ENCODE measurements around the gene SMIM38.

The SMIM38 gene

GRCh38 chr11:69155302-69156234 is at the start of gene SMIM38:
Gene SMIM38, plus strand, starts transcription at chr11:69155935. Its CDS starts 1,912 bp downstream, at chr11:69157847.
- DNase-seq (ENCODE audit: low read depth in 2 of 2) = no peak

- DNase-seq (ENCODE audit: low read depth in 2 of 2) = no peak
Measured at GRCh38 chr11:69106031-69106811, 49.5 kb upstream of the SMIM38 start.

DNA sequence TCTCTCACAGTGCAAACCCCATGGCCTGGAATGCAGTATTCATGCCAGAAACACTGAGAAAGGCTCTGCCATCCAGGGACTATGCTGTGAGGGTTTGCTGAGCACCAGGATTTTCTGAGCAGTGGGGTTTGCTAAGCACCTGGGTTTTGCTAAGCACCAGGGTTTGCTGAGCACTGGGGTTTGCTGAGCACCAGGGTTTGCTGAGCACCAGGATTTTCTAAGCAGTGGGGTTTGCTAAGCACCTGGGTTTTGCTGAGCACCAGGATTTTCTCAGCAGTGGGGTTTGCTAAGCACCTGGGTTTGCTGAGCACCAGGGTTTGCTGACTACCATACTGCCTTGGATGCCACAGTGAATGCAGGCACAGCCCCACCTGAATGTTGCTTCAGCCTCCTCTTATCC is 48.3 kb upstream of the SMIM38 start:
- DNase-seq (ENCODE audit: low read depth in 2 of 2) = no peak

- DNase-seq (ENCODE audit: low read depth in 2 of 2) = no peak
Measured at GRCh38 chr11:69108030-69108429, 47.7 kb upstream of the SMIM38 start.

DNA sequence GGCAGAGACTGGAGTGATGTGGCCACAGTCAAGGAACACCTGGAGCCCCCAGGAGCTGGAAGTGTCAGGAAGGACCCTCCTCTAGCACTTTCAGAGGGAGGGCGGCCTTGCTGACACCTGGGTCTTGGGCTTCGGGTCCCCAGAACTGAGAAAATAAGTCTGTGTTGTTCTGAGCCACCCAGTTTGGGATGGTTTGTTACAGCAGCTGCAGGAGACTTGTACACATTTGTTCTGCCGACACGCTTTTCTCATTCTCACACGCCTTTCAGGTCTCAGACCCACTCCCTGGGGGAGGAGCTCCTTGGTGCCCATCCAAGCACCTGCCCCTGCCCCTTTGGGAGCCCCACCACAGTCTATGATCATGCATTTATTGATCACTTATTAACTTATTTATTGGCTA is 47.2 kb upstream of the SMIM38 start:
- DNase-seq (ENCODE audit: low read depth in 2 of 2) = no peak

- DNase-seq (ENCODE audit: low read depth in 2 of 2) = no peak
Measured at GRCh38 chr11:69109101-69109500, 46.6 kb upstream of the SMIM38 start.

DNA sequence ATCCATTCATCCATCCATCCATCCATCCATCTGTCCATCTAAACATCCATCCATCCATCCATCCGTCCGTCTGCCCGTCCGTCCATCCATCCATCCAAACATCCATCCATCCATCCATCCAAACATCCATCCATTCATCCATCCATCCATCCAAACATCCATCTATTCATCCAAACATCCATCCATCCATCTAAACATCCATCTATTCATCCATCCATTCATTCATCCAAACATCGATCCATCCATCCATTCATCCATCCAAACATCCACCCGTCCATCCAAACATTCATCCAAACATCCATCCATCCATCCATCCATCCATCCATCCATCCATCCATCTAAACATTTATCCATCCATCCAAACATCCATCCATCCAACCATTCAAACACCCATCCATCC is 45.3 kb upstream of the SMIM38 start:
- DNase-seq (ENCODE audit: low read depth in 2 of 2) = no peak

DNA sequence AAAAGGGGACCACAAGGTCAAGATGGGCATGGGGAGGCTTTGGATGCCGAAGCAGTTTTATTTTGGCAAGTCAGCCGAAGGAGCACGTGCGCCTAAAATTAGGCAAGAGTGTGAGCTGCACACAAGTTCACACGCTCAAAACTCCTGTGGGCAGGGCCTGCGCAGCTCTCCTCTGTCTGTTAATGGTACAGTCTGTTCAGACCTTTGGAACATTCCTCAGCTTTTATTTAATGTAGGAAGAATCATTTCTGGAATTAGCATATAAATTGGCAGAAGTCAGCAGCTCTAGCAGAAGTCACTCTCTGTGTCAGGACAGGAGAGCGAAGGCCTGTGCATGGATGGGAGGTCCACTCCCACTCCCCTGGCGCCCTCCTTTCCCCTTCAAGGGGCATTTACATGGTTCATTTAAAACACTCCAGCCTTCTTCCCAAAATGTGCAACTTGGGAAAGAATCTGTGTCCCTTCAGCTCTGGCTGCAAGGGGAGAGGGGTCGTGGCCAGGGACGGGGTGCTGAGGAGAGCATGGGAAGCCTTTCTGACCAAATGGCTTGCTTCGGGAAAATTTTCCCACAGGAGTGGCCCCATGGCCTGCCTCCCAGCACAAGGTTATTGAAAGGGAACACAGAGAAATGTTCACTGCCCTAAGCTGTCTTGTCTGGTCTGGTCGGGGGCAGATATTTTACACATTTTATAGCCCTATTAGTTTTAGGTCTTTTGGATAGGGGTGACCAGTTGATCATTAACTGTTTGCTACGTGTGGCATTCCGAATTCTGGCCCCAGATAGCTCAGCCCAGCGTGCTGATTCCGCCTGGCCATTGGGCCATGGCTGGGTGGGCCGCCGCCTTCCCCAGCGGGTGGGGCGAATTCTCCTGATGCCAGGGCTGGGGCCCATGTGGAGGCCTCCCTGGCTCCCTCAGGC is 43.9 kb upstream of the SMIM38 start:
- DNase-seq (ENCODE audit: low read depth in 2 of 2) = no peak

- no peak for DNase-seq (ENCODE audit: low read depth in 2 of 2)
Measured at GRCh38 chr11:69113226-69113625, 42.5 kb upstream of the SMIM38 start.

DNA sequence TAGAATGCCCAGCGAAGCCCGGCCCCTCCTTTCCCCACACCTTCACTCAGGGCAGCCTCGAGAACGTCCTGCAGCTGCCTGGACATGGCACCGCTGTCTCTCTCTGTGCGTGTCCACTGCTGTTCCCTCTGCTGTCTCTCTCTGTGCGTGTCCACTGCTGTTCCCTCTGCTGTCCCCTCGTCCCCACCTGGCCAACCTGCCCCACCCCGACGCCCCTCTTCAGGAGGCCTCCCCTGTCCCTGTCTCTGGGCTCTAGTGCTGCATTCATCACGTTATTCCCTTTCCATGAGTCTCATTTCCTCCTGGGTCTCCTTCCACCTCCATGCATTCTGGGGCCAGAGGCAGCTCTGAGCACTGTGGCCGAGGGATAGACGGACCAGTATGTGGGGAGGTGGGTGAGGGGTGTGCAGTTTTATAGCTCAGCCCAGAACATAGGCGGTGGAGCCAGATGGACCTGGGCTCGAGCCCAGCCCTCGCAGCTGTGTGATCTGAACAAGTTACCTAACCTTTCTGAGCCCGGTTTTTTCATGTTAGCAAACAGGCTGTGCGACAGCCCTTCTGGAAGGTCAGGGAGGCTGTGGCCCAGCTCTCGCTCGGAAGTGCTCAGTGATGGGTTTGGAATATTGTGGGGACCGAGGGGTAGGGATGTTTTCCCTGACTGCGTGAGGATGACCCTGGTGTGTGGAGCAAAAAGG is 41.9 kb upstream of the SMIM38 start:
- no peak for DNase-seq (ENCODE audit: low read depth in 2 of 2)

- no peak for DNase-seq (ENCODE audit: low read depth in 2 of 2)
Measured at GRCh38 chr11:69114362-69114761, 41.4 kb upstream of the SMIM38 start.

DNA sequence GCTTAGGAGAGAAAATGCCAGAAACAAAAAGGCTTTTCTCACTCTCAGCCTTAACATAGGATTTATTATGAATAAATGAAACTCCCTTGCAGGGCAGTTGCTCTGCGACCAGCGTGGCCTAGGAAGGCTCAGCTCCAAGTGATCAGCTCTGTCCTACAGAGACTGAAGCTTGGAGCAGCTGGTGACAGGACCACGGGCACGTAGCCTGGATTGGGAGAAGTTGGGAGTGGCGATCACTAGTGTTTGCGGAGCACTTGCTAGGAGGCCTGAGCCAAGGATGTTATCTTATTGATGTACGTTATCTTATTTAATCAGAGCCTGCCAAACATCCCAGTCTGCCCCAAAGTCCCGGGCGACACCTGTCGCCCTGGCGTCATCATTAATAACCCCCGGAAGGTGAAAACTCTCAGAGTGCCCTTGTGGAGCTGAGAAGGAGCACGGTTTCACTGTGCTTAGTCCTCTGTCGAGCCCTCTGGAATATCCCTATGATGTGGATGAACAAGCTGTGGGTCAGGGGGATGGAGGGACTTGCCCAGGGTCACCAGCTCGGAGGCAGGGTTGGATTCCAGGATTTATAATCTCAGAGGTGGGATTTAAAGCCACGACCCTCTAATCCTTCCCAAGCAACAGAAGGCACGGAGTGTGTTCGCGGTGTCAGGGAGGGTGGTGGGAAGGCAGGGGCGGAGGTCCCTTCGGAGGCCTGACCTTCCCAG is 40.8 kb upstream of the SMIM38 start:
- no peak for DNase-seq (ENCODE audit: low read depth in 2 of 2)

- DNase-seq (ENCODE audit: low read depth in 2 of 2) = no peak
Measured at GRCh38 chr11:69115586-69116560, 39.9 kb upstream of the SMIM38 start.

GRCh38 chr11:69116671-69117070 is 39.1 kb upstream of the SMIM38 start:
- DNase-seq (ENCODE audit: low read depth in 2 of 2) = no peak

DNA sequence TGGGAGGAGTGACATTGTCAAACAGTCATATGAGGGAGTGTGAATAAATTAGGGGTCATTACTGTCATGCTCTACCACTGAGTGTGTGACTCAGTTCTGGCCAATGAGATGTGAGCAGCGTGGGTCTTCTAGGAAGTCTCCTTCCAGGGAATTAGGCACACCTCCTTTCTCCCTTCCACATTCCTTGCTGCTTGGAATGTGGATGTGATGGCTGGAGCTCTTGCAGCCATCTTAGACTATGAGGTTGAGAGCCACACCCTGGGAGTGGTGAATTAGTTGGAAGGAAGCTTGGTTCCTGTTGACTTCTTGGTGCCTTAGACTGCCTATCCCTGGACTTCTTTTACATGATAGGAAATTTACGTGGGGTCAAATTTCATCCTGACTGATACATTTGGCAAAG is 36.5 kb upstream of the SMIM38 start:
- no peak for DNase-seq (ENCODE audit: low read depth in 2 of 2)

GRCh38 chr11:69120096-69120875 is 35.4 kb upstream of the SMIM38 start:
- DNase-seq (ENCODE audit: low read depth in 2 of 2) = no peak

DNA sequence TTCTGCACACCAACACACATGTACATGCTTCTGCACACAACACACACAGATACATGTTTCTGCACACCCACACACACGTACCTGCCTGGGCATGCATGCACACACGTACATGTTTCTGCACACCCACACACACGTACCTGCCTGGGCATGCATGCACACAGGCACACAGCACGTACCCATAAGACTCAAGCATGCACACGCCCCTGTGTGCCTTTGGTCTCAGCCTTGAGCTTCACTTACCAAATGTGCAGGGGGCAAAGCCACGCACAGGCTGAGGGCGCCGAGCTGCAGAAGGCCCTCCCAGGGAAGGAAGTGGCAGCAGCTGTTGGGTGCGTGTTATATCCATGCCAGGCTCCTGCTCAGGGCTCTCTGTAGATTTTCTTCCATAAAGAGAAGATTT is 34.7 kb upstream of the SMIM38 start:
- no peak for DNase-seq (ENCODE audit: low read depth in 2 of 2)

DNA sequence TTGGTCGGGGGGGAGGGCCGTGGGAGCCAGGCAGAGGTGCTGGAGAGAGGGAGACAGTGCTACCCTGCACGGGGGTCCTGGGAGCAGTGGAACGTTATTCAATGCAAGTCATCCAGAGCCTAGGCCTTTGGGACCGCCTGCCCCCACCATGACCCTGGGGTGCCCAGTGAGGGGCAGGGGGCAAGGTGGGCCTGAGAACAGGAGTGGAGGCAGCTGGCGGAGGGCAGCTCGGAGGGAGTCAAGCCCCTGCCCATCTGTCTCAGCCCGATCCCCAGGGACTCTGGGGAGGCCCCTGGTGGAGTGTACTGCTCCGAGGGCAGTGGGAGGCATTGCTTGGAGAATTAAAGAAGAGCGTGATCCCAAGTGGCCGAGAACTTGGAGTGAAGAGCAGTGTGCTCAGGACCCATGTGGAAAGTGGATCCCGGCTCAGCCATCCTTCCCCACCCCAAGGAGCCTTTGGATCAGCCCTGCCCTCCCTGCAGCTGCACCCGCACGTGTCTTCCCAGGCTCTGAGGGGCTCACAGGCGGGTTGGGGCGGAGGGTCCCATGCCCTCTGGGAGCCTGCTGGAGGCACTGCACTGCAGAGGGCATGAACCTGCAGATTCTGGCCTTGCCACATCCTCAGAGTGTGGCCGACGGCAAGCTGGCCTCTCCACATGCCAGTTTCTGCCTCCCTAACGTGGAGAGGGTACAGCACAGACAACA is 34.0 kb upstream of the SMIM38 start:
- no peak for DNase-seq (ENCODE audit: low read depth in 2 of 2)
